ENCODE measurements around the gene DLL3. TPM values are rescaled to one million over a fixed set of nuclear protein-coding genes. Genes with fewer than 3 reads are reported as not detected.

The DLL3 gene
- total and polyA plus RNA-seq, 9 of the 15 experiments (the other 6 are each of a cell fraction or from before 2014, with no cell fraction given), result 0.80 to 6.3 (median 1.2) TPM

- no peaks in the 10 kb centered on the region for H3K9me3 ChIP-seq (replicated peaks; ENCODE audit: control insufficient read depth, insufficient read depth, low read depth, low read length)
- no peak for DNase-seq (ENCODE audit: extremely low read depth in 1 of 4, low spot score in 3 of 4)
- H3K36me3 ChIP-seq (ENCODE audit: control insufficient read depth, insufficient read depth, low read length), result peaks cover 42% of the 10 kb centered on the region; the same call in 2 of the 3 replicates
- no peaks in the 10 kb centered on the region for H3K79me2 ChIP-seq (ENCODE audit: control insufficient read depth, insufficient read depth, low read length)
- no peak; the same call in 2 of the 3 replicates for ATAC-seq
- TF ChIP-seq ZBTB11 (CRISPR knock-in tag; IDR thresholded peaks at IDR 0.05), result no peak
- TF ChIP-seq POLR2A (conservative IDR thresholded peaks at IDR 0.05), result 0 out of 2 replicates have a peak, but pooled peaks have one; percentile 0
- TF ChIP-seq ZNF253 (CRISPR knock-in tag; conservative IDR thresholded peaks at IDR 0.05), result no peak
- FAIRE-seq, result no peak
- ChIA-PET POLR2A (interaction anchor here (0.6 to 1.2 kb wide), 4 partner anchors 9 to 57 kb away, joined by 3 to 6 read pairs (median 3); partner anchors contain the start of genes RPS16, SELENOV and TIMM50), CTCF (ENCODE audit: low intra/inter-chr PET ratio) (no interaction called here)
- no peaks in the 10 kb centered on the region for H3K27me3 ChIP-seq (ENCODE audit: control insufficient read depth in 2 of 2, insufficient read depth in 2 of 2, low read length in 2 of 2)
- no peak overlapping the region for H3K9ac ChIP-seq (ENCODE audit: insufficient read depth in 1 of 2, low read depth in 2 of 2, low read length in 2 of 2)
- BruUV-seq (replicated peaks), result no TSS peak
- intact Hi-C loops (cut with micrococcal nuclease), result no loop called here
- 53% methylated on average over 2 of the region's 3 CpGs for WGBS (ENCODE audit: insufficient coverage, low coverage, missing lambda C conversion rate)
- no peak overlapping the region for H3K4me3 ChIP-seq
- H3K9me1 ChIP-seq (ENCODE audit: control insufficient read depth, insufficient read depth, low read length), result no peaks in the 10 kb centered on the region
- no peak overlapping the region for H3K4me2 ChIP-seq (ENCODE audit: insufficient read depth, low read length)
- H3K27ac ChIP-seq (ENCODE audit: extremely low read depth, low read depth, low read length), result no peak overlapping the region
- H4K20me1 ChIP-seq (replicated peaks; ENCODE audit: control insufficient read depth, insufficient read depth, low read length), result no peaks in the 10 kb centered on the region
- no peak overlapping the region for H2AFZ ChIP-seq (ENCODE audit: low read depth, low read length)
- H3K4me1 ChIP-seq (replicated peaks in 1 of 2; ENCODE audit: control insufficient read depth in 2 of 2, insufficient read depth in 2 of 2, low read length in 2 of 2), result peaks cover 0 to 6% of the 10 kb centered on the region in 2 experiments; a peak in 2 of 5 replicates
- in situ Hi-C loops (cut with MboI), result no loop called here
Measured at GRCh38 chr19:39492788-39493187, 6.0 kb upstream of the DLL3 start.

Data from K562 (cell line).